GM21737 (cell line): Measurements from ENCODE around the gene PIEZO2.
"Not testable (repeated sequence)": the region's sequence is repeated elsewhere in the genome, so short reads cannot be mapped to it uniquely, and the experiment has no call there.

Source experiments
- ATAC-seq: cut with Tn5 transposase; IDR thresholded peaks from one replicate; pipeline ENCODE4 v1.9.1; 2021; ENCODE audit warnings: mild to moderate bottlenecking, moderate library complexity; ENCODE audit not compliant: unreplicated experiment

Gene PIEZO2

DNA sequence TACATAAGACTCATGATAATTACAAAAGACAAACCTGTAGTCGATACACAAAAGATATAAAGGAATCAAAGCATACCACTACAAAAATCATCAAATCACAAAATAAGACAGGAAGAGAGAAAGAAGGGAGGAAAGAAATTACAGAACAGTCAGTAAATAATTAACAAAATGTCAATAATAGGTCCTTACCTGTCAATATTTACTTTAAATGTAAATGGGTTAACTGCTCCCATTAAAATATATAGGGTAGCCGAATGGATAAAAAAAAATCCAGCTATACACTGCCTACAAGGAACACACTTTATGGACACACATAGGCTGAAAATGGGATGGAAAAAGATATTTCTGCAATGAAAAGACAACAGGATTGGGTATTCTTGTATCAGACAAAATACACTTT, 163.7 kb downstream of the PIEZO2 start:
- ATAC-seq, result no peak

DNA sequence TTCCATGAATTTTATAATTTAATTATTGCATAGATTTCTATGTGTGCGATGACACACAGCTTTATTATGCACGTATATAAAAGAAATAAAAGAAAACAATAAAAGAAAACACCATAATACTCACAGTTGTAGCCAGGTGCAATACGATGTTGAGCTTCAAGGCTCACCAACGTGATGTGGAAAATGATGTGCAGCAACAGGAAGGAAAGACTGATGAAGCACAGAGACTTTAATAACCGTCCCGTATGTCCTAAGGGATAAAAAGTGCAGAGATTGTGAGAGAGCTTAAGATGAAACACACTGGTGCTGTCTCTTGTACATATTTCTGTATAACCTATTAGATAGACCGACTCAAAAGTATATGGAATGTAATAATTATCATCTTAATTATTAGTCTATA, 170.0 kb downstream of the PIEZO2 start:
- ATAC-seq, result no peak

- no peak for ATAC-seq
Measured at GRCh38 chr18:10977042-10977441, 172.3 kb downstream of the PIEZO2 start.

DNA sequence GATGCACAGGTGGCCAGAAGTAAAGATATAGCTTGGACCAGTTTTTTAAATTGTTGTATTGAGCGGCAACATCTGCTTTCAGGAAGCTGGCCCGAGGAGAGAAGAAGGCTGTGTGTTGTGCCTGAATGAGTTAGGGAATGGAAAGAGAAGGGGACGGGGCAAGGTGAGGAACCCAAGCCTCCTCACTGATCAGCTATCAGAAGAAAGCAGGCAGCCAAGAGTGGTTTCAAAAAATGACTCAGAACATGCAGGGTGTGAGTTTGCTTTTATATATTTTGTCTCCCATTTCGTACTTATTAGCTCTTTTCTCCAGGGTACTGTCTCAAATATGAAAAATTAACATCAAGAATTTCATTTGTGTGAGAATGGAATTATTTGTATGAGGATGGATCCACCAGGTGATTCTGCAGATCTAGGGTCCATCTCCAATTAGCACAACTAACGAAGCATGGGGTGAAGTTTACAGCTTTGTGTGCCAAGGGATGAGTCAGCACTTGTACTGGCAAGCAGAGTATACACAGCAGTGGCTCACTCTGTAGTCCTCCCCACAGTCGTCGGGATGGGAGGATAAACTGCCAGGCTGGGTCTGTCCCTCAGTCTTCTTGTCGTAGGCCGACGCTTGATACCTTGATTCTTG, 175.7 kb downstream of the PIEZO2 start:
- no peak for ATAC-seq

GRCh38 chr18:10971717-10972116, 177.7 kb downstream of the PIEZO2 start:
- no peak for ATAC-seq

DNA sequence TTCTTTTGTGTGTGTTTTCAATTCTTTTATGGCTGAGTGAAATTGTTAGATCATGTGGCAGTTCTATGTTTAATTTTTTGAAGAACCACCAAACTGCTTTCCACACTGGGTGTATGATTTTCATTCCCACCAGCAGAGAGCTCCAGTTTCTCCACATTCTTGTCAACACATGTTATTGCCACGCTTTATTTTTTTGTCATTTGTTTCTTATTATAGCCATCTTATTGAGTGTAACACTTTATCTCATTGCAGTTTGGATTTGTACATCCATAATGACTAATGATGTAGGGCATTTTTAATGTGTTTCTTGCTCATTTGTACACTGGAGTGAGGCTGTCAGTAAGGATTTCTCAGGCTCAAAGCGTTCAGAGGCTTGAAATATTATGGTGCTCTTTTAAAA, 184.2 kb downstream of the PIEZO2 start:
- ATAC-seq, result no peak

DNA sequence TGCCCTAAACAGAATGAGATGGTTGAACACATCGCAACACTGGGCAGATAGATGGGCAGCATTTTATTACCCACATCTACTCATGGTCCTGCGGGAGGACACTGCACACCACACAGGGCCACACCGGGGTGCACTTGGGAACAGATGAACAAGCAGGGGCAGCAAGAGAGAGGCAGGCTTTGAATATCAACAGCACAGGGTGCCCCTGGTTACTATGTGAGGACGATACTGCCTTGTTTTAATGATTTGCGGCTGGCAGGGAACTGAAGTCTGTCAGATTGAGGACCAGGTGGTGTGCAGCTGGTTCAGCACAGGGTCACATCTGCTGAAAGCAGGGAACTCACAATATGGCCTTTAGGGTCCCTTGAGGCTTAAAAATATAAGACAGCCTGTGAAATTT, 195.7 kb downstream of the PIEZO2 start:
- peak; percentile 55 for ATAC-seq

GRCh38 chr18:10951631-10952544, 197.5 kb downstream of the PIEZO2 start:
- ATAC-seq, result no peak

DNA sequence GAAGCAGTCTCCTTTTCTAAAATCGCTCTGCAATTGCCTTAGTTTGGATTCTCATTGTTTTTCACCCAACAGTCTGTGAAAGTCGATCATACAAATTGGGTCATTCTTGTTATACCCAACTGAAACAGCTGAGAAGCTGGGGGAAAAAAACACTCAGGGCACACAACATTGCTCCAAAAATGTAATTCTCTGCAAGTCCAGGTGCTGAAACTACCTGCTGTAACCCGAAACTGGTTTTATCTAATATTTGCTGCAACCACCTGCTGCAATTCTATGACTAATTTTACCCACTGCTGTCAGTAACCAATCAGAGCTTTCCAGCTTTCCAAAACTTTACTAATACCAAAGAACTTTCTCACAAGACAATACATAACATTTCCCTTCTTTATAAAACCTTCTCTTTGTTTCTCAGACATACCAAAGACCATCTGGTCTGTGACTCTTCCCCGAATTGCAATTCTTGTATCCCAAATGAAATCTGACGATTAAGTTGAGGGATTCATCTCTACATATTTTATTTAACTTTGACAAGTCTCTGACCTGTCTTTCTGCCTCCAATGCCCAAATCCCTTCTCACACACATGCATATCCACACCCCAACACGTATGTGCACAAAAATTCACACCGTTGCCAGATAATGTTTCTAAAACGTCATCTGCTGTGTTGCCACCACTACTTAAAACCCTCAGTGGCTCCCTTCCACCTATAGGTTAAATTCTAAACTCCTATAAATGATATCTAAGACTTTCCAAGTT, 198.3 kb downstream of the PIEZO2 start:
- no peak for ATAC-seq

GRCh38 chr18:10950080-10950875, 199.1 kb downstream of the PIEZO2 start:
- no peak for ATAC-seq

GRCh38 chr18:10949655-10950054, 199.7 kb downstream of the PIEZO2 start:
- ATAC-seq, result no peak

DNA sequence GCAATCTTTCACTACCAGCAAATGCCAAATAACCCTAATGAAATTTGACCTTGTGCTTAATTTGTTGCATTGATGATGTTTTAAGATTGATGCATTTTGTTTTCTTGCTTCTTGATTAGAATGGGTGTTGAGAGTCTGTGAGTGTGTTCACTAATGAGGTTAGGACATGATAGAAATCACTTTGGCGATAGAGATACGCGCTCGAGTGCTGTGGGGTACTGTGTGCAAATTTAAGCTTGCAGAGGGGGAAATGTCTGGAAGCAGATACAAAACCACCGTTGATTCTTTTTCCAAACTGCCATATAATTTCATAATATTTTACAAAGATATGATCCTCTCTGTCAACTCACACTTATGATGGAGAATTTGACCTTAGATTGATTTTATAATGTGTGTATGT, 200.9 kb downstream of the PIEZO2 start:
- ATAC-seq, result no peak

DNA sequence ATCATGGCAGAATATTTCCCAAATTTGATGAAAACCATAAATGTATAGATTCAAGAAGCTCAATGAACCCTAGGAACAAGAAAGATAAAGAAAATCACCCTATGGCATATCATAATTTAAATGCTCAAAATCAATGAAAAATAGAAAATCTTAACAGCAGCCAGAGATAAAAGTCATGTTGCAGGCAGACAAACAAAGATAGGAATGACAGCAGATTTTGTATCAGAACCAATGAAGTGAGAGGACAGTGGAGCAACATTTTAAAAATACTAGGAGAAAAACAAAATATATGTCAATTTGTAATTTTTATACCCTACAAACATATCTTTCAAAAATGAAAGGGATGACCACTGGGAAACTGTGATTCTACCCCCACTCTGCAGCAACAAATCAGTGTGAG, 203.3 kb downstream of the PIEZO2 start:
- ATAC-seq, result no peak

- ATAC-seq, result no peak
Measured at GRCh38 chr18:10942998-10943397, 206.4 kb downstream of the PIEZO2 start.

DNA sequence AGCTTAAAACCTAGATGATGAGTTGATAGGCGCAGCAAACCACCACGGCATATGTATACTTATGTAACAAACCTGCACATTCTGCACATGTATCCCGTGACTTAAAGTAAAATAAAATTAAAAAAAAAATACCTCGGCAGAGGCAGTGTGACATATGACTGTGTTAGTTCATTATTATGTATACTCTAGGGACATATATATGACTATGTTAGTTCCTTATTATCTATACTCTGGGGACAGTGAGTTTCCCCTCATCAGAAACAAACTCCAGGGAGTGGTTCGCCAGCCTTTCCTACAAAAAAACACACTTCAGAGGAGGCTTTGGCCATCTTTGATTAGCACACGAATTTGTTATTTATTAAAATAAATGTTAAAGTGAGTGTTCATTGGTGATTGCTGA, 209.5 kb downstream of the PIEZO2 start:
- ATAC-seq, result no peak

DNA sequence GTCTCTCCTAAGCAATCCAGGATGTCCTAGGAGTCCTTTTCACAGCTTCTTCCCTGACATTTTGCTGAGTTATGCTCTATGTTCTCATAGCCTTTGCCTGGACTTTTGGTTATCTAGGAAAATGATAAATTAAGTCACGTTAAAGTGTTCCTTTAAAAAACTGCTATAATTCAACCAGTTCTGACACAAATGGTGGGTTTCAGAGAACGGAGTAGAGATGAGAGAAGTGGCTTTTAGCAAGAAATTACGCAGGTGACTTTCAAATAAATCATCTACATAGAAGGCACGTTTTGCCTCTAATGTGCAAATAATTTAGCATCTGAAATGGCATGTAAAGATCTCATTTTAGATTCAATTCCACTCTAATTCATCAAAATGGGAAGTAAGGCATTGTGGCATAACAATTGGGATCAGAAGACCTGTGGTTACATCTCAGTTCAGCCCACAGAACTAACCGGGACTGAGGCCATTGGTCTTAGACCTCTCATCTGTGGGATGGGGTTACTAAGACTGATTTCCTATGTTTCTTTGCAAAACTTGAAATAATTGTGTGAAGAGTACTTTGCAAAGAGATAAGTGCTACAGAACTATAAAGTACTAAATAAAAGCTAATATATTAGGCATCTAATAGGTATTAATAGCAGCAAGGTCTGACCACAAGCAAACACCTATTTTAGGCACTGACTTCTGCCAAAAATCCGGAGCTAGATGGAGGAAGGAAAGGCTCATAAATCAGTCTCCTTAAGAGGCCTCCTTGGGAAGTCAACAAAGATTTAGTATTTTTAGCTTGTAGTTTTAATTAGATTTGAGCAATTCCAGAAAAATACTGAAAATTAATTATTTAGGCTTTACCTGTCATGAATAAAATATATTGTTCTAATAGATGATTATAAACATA, 211.4 kb downstream of the PIEZO2 start:
- no peak for ATAC-seq

- ATAC-seq, result no peak
Measured at GRCh38 chr18:10936176-10937053, 213.0 kb downstream of the PIEZO2 start.

- ATAC-seq, result no peak
Measured at GRCh38 chr18:10935588-10935987, 213.8 kb downstream of the PIEZO2 start.

DNA sequence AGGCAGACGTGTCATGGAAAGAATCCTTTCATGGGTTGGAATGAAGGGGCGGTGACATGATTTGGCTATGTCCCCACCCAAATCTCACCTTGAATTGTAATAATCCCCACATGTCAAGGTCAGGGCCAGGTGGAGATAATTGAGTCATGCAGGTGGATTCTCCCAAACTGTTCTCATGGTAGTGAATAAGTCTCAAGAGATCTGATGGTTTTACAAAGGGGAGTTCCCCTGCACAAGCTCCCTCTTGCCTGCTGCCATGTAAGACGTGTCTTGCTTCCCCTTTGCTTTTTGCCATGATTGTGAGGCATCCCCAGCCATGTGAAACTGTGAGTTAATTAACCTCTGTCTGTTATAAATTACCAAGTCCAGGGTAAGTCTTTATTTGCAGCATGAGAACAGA, 215.7 kb downstream of the PIEZO2 start:
- ATAC-seq, result not testable (repeated sequence)
